ENCODE measurements around the gene TNXB.

Gene TNXB

GRCh38 chr6:32115623-32116022 lies 6.5 kb upstream of the TNXB start:
- TF ChIP-seq FOXP2 (optimal IDR thresholded peaks at IDR 0.05; ENCODE audit: borderline replicate concordance, extremely low read depth, extremely low read length, insufficient read depth): no peak
- TF ChIP-seq TAF1 (IDR thresholded peaks at IDR 0.05; ENCODE audit: borderline replicate concordance, insufficient read depth, low read length): no peak
- TF ChIP-seq SIN3A (IDR thresholded peaks at IDR 0.05; ENCODE audit: borderline replicate concordance, insufficient read depth, low read length): no peak
- TF ChIP-seq REST (IDR thresholded peaks at IDR 0.05; ENCODE audit: insufficient read depth in 1 of 2, low read depth in 2 of 2, low read length in 2 of 2): no peak
- TF ChIP-seq POLR2AphosphoS5 (IDR thresholded peaks at IDR 0.05; ENCODE audit: low read depth, low read length): no peak

DNA sequence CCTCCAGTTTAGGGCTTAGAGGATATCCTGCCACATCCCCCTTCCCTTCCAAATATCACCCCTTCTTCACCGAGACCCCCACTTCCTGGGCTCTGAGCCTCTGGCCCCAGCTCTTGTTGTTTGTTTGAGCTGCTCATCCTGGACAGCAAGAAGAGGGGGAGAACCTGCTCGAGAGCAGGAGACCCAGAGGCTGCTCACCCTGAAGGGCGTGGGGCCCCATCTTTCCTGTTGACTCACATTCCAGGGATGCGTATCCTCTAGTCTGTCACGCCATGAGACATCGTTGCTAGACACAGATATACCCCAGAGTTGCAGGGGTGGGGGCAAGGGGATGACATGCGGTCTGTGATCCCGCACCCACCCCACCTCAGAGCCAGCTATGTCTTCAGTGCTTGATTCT lies 5.7 kb upstream of the TNXB start:
- TF ChIP-seq TAF1 (IDR thresholded peaks at IDR 0.05; ENCODE audit: borderline replicate concordance, insufficient read depth, low read length) (no peak), SIN3A (IDR thresholded peaks at IDR 0.05; ENCODE audit: borderline replicate concordance, insufficient read depth, low read length) (no peak), FOXP2 (optimal IDR thresholded peaks at IDR 0.05; ENCODE audit: borderline replicate concordance, extremely low read depth, extremely low read length, insufficient read depth) (no peak)

GRCh38 chr6:32113386-32114352 lies 4.5 kb upstream of the TNXB start:
- TF ChIP-seq FOXP2 (optimal IDR thresholded peaks at IDR 0.05; ENCODE audit: borderline replicate concordance, extremely low read depth, extremely low read length, insufficient read depth): no peak
- no peak for TF ChIP-seq SIN3A (IDR thresholded peaks at IDR 0.05; ENCODE audit: borderline replicate concordance, insufficient read depth, low read length)
- TF ChIP-seq POLR2AphosphoS5 (IDR thresholded peaks at IDR 0.05; ENCODE audit: low read depth, low read length): no peak; the same call in 1 of the 2 replicates
- TF ChIP-seq REST (IDR thresholded peaks at IDR 0.05; ENCODE audit: insufficient read depth in 1 of 2, low read depth in 2 of 2, low read length in 2 of 2): no peak
- TF ChIP-seq TAF1 (IDR thresholded peaks at IDR 0.05; ENCODE audit: borderline replicate concordance, insufficient read depth, low read length): no peak

DNA sequence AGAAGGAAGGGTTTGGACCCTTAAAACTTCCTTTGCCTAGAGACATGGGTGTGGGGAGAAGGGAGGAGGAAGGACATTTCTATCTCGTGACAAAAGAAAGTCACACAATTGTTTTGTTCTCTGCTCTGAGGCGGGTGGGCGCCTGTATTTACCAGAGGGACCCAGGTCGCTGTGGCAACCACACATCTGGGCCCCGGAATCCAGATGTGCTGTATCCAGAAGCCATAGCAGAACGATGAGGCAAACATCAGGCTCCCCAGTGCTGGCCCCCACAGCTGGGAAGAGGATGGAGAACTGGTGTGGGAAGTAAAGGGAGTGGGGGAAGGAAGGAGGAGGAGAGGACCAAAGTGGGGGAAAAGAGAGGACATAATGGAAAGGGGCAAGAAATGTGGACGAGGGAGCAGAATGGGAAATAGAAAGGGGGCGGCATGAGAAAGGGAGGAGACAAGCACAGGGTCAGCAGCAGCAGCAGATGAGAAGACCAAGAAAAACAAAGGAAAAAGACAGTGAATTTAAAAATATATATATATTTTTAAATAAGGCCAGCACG lies 3.4 kb upstream of the TNXB start:
- no peak for TF ChIP-seq TAF1 (IDR thresholded peaks at IDR 0.05; ENCODE audit: borderline replicate concordance, insufficient read depth, low read length)
- no peak for TF ChIP-seq FOXP2 (optimal IDR thresholded peaks at IDR 0.05; ENCODE audit: borderline replicate concordance, extremely low read depth, extremely low read length, insufficient read depth)
- TF ChIP-seq REST (IDR thresholded peaks at IDR 0.05; ENCODE audit: insufficient read depth in 1 of 2, low read depth in 2 of 2, low read length in 2 of 2): no peak
- no peak for TF ChIP-seq SIN3A (IDR thresholded peaks at IDR 0.05; ENCODE audit: borderline replicate concordance, insufficient read depth, low read length)
- no peak for TF ChIP-seq POLR2AphosphoS5 (IDR thresholded peaks at IDR 0.05; ENCODE audit: low read depth, low read length)

- no peak for TF ChIP-seq FOXP2 (optimal IDR thresholded peaks at IDR 0.05; ENCODE audit: borderline replicate concordance, extremely low read depth, extremely low read length, insufficient read depth)
Measured at GRCh38 chr6:32111424-32112066, 2.4 kb upstream of the TNXB start.
